ENCODE results near the gene SH2D4B.

SH2D4B gene

GRCh38 chr10:80537736-80538480 lies at the start of gene SH2D4B:
Gene SH2D4B (plus strand): TSS chr10:80537902. CDS start chr10:80538332, 430 bp downstream.
- Histone ChIP-seq H3K4me3 (ENCODE audit: low read length) (no peak within 1 kb of the TSS), H3K9me3 (ENCODE audit: low read length) (peaks cover 6% of the 10 kb centered on the region), H3K27me3 (ENCODE audit: insufficient read depth, low read length) (no peaks in the 10 kb centered on the region), H3K4me1 (ENCODE audit: insufficient read depth, low read length) (no peaks in the 10 kb centered on the region), H2AFZ (ENCODE audit: low read depth, low read length) (no peak within 1 kb of the TSS), H3K36me3 (ENCODE audit: insufficient read depth, low read length) (no peaks in the 10 kb centered on the region)

DNA sequence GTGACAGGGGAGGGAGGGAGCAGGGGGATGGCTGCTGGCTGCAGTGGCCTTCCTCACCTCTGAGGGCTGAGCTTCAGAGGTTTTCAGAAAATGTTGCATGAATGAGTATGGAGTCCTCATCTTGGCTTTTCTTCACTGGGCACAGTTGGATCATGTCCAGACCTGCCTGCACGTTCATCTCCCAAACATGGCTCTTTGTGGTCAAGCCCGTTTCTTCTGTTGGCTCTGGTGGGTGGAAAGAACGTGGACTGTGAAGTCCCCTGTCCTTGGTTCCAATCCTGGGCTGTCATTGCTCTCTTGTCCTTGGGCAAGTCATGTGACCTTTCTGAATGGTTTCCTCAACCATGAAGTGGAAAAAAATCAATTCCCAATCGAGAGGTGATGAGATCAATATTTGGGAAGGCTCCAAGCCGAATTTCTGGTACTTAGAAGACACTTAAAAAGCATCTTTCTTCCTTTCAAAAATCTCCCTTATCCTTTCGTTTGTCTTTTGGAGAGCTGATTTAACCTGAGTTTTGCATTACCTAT lies 49.1 kb upstream of the SH2D4B start:
- Histone ChIP-seq H3K4me3 (ENCODE audit: low read length) (no peak overlapping the region), H3K36me3 (ENCODE audit: insufficient read depth, low read length) (peaks cover 39% of the 10 kb centered on the region)

DNA sequence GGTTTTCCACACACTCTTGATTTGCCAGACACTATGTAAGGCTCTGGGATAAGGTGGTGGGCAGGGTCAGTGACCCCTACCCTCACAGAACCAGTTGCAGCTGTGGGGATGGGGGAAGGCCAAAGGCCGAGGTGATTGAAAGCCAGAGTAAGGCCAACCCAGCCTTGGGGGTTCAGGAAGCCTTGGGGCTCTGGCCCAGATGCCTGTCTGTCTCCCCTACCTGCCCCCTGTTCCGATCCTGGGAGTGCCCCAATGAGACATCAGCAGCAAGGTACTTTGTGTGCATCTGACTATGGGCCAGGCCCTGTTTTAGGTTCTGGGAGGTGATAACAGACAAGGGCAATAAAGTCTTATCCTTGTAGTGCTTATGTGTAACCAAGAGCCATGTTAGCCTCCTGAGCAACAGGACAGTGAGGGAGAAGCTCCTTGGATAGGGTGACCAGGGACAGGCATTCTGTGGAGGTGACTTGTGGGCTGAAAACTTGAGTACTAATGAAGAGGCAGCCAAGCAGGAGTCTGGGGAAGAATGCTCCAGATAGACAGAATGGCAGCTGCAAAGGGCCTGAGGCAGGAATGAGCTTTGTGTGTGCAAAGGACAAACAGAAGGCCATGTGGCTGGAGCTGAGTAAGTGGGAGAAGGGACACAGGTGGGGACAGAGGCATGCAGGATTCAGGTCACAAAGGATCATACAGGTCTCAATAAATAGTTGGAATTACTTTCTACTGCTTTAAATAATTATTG lies 48.2 kb upstream of the SH2D4B start:
- peaks cover 44% of the 10 kb centered on the region for H3K36me3 ChIP-seq (ENCODE audit: insufficient read depth, low read length)
- no peaks in the 10 kb centered on the region for H3K27me3 ChIP-seq (ENCODE audit: insufficient read depth, low read length)
- no peak overlapping the region for H2AFZ ChIP-seq (ENCODE audit: low read depth, low read length)
- H3K9me3 ChIP-seq (ENCODE audit: low read length): peaks cover 1% of the 10 kb centered on the region
- H3K4me1 ChIP-seq (ENCODE audit: insufficient read depth, low read length): peaks cover 21% of the 10 kb centered on the region
- no peak overlapping the region for H3K4me3 ChIP-seq (ENCODE audit: low read length)

More for the DNA sequence above, 49.1 kb upstream of the SH2D4B start:
- Histone ChIP-seq H3K27me3 (ENCODE audit: insufficient read depth, low read length) (no peaks in the 10 kb centered on the region), H2AFZ (ENCODE audit: low read depth, low read length) (no peak overlapping the region), H3K4me1 (ENCODE audit: insufficient read depth, low read length) (peaks cover 14% of the 10 kb centered on the region), H3K9me3 (ENCODE audit: low read length) (peaks cover 1% of the 10 kb centered on the region)

- peaks cover 57% of the 10 kb centered on the region for H3K36me3 ChIP-seq (ENCODE audit: insufficient read depth, low read length)
- H2AFZ ChIP-seq (ENCODE audit: low read depth, low read length): no peak overlapping the region
- H3K4me1 ChIP-seq (ENCODE audit: insufficient read depth, low read length): peaks cover 12% of the 10 kb centered on the region
These were observed 46.2 kb upstream of the SH2D4B start for GRCh38 chr10:80491251-80492102.

DNA sequence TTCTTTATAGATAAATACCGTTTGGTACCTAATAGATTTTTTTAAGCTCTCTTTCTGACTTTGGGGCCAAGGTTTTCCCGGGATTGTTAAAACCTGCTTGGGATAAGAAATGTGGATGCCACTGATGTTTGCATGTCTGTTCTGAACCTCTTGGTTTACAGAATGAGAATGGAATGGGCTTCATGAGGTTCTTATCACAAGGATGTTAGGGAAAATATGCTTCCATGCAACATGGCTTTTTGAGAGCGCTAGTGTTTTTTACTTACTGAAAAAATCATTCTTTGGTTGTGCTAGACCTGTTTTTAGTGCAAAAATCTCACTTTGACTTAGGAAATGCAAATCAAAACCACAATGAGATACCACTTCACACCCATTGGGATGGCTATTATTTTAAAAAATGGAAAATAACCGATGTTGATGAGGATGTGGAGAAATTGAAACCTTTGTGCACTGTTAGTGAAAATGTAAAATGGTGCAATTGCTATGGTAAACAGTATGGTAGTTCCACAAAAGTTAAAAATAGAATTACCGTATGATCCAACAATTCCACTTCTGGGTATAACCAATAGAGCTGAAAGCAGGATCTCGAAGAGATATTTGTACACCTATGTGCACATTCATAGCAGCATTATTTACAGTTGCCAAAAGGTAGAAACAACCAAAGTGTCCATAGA lies 44.7 kb upstream of the SH2D4B start:
- Histone ChIP-seq H3K36me3 (ENCODE audit: insufficient read depth, low read length) (peaks cover 57% of the 10 kb centered on the region), H3K4me1 (ENCODE audit: insufficient read depth, low read length) (peaks cover 19% of the 10 kb centered on the region), H3K9me3 (ENCODE audit: low read length) (peaks cover 5% of the 10 kb centered on the region), H2AFZ (ENCODE audit: low read depth, low read length) (no peak overlapping the region), H3K4me3 (ENCODE audit: low read length) (no peak overlapping the region), H3K27me3 (ENCODE audit: insufficient read depth, low read length) (no peaks in the 10 kb centered on the region)

More at GRCh38 chr10:80491251-80492102, 46.2 kb upstream of the SH2D4B start:
- Histone ChIP-seq H3K27me3 (ENCODE audit: insufficient read depth, low read length) (no peaks in the 10 kb centered on the region), H3K9me3 (ENCODE audit: low read length) (peaks cover 5% of the 10 kb centered on the region), H3K4me3 (ENCODE audit: low read length) (no peak overlapping the region)

GRCh38 chr10:80493522-80494051 lies 44.1 kb upstream of the SH2D4B start:
- no peak overlapping the region for H2AFZ ChIP-seq (ENCODE audit: low read depth, low read length)
- H3K27me3 ChIP-seq (ENCODE audit: insufficient read depth, low read length): no peaks in the 10 kb centered on the region
- H3K9me3 ChIP-seq (ENCODE audit: low read length): peaks cover 5% of the 10 kb centered on the region
- H3K4me1 ChIP-seq (ENCODE audit: insufficient read depth, low read length): peaks cover 25% of the 10 kb centered on the region
- peaks cover 55% of the 10 kb centered on the region for H3K36me3 ChIP-seq (ENCODE audit: insufficient read depth, low read length)
- H3K4me3 ChIP-seq (ENCODE audit: low read length): no peak overlapping the region

DNA sequence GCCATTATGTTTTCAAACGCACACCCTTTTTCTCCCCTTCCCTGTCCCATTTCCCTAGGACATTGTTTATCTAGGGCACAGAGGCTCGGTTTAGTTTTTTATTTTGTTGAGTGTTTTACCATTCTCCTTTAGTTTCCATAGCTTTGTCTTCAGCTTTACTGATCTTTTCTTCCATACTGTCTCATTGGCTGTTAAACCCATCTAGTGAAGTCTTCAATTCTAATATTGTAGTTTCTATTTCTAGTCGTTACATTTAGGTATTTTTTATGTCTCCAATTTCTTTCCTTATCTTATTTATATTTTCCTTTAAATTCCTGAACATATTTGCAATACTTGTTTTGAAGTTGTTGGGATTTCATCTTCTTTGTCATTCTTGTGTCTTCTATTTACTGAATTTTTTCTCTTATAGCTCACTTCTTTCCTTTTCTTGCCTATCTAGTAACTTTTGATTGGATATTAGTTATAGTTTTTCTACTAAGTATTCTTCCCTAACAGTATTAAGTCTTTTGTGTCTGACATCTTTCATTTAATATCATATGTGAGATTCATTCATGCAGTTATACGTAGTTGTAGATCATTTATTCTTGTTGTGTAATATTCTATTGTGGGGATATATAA lies 41.0 kb upstream of the SH2D4B start:
- Histone ChIP-seq H3K27me3 (ENCODE audit: insufficient read depth, low read length) (no peaks in the 10 kb centered on the region), H2AFZ (ENCODE audit: low read depth, low read length) (no peak overlapping the region), H3K4me3 (ENCODE audit: low read length) (no peak overlapping the region), H3K36me3 (ENCODE audit: insufficient read depth, low read length) (peaks cover 28% of the 10 kb centered on the region), H3K9me3 (ENCODE audit: low read length) (peaks cover 4% of the 10 kb centered on the region), H3K4me1 (ENCODE audit: insufficient read depth, low read length) (peaks cover 39% of the 10 kb centered on the region)

GRCh38 chr10:80497187-80498077 lies 40.3 kb upstream of the SH2D4B start:
- Histone ChIP-seq H3K27me3 (ENCODE audit: insufficient read depth, low read length) (no peaks in the 10 kb centered on the region), H3K9me3 (ENCODE audit: low read length) (peaks cover 4% of the 10 kb centered on the region), H3K36me3 (ENCODE audit: insufficient read depth, low read length) (peaks cover 20% of the 10 kb centered on the region), H2AFZ (ENCODE audit: low read depth, low read length) (no peak overlapping the region), H3K4me3 (ENCODE audit: low read length) (no peak overlapping the region), H3K4me1 (ENCODE audit: insufficient read depth, low read length) (peaks cover 39% of the 10 kb centered on the region)

GRCh38 chr10:80498078-80498832 lies 39.4 kb upstream of the SH2D4B start:
- no peak overlapping the region for H3K4me3 ChIP-seq (ENCODE audit: low read length)
- peaks cover 18% of the 10 kb centered on the region for H3K36me3 ChIP-seq (ENCODE audit: insufficient read depth, low read length)

GRCh38 chr10:80498833-80499741 lies 38.6 kb upstream of the SH2D4B start:
- peaks cover 44% of the 10 kb centered on the region for H3K4me1 ChIP-seq (ENCODE audit: insufficient read depth, low read length)
- peaks cover 16% of the 10 kb centered on the region for H3K36me3 ChIP-seq (ENCODE audit: insufficient read depth, low read length)
- no peak overlapping the region for H2AFZ ChIP-seq (ENCODE audit: low read depth, low read length)
- H3K9me3 ChIP-seq (ENCODE audit: low read length): peaks cover 4% of the 10 kb centered on the region
- no peak overlapping the region for H3K4me3 ChIP-seq (ENCODE audit: low read length)
- no peaks in the 10 kb centered on the region for H3K27me3 ChIP-seq (ENCODE audit: insufficient read depth, low read length)

More at GRCh38 chr10:80498078-80498832, 39.4 kb upstream of the SH2D4B start:
- Histone ChIP-seq H2AFZ (ENCODE audit: low read depth, low read length) (no peak overlapping the region), H3K9me3 (ENCODE audit: low read length) (peaks cover 4% of the 10 kb centered on the region), H3K4me1 (ENCODE audit: insufficient read depth, low read length) (peaks cover 44% of the 10 kb centered on the region), H3K27me3 (ENCODE audit: insufficient read depth, low read length) (no peaks in the 10 kb centered on the region)
